ENCODE data around the gene DUS2.
"Not testable (repeated sequence)": the region's sequence is repeated elsewhere in the genome, so short reads cannot be mapped to it uniquely, and the experiment has no call there.

Gene DUS2

DNA sequence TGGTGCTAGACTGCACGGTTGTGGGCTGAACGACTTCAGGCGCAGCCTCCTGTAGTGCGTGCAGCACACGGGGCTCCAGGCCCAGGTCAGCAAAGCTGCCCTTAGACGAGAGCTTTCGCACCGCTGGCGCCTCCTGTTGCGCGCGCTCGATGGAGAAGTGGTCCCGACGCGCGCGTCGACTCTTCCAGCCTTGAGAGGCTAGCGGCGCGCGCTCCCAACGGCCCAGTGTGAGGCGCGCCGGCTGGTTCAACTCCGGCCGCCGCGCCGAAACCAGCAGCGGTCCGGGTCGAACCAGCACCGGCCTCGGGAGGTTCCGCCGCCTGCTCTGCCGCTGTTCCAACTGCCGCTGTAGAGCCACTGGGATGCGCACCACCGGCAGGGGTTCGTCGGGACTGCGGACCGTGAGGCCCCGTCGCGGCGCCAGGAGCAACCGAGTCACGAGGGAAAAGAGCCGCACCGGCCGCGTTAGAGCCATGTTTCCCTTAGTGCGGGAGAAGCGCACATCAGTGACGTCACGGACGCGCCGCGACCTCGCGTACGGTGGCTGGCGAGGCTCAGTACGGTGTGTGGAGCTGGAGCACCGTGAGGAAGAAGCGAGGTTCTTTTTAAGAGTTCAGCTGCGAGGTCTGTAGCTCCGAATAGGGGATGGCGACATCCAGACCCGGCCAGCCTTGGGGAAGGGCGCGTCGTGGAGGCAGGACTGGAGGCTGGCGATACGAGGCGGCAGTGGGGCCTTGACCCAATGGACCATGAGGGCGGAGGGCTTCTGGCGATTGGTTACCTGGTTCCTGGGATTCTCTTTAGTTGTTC, at the start of gene DUS2, which contains the start of gene DDX28:
TSS of gene DUS2 (plus strand) at position 557 of the 810 bp plus-strand sequence. CDS start 14,740 bp downstream, outside the sequence.
TSS of gene DDX28 (minus strand) at position 505 of the 810 bp plus-strand sequence. CDS start at position 475, 30 bp downstream.
- DNase-seq: peak; percentile 68

DNA sequence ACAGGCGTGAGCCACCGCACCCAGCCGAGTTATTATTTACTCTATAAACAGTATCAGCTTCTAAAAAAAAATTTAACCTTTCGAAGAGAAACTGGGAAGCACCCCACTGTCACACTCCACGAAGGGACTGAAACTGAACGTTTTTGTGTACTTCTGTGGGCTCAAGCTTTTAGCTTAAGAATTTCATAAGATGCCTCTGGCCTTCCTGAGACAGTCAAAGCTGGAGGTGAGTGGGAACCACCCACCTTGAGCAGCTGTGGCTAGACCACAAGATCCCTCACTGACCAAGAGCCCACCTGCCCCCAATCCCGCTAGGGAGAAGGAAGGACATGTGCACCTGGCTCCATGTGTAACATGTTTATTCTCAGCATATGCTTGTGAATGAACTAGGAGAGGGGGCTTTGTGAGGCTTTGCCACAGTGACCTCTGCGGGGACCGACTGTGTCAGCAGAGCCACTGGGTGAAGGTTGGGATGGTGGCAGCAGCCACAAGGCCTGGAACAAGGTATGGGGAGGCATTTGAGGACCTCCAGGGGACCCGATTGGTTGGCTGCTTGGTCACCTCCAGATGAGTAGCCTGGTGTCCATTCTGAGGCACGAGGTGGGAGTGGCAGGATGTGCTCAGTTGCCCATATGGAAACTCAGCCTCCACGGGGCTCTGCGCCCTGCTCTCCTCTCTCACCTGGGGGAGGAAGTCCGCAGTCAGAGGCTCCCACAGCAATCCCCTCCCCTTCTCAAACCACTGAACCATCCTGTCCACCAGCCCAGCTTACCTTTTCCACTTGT, 47.6 kb upstream of the DUS2 start:
- DNase-seq: no peak

DNA sequence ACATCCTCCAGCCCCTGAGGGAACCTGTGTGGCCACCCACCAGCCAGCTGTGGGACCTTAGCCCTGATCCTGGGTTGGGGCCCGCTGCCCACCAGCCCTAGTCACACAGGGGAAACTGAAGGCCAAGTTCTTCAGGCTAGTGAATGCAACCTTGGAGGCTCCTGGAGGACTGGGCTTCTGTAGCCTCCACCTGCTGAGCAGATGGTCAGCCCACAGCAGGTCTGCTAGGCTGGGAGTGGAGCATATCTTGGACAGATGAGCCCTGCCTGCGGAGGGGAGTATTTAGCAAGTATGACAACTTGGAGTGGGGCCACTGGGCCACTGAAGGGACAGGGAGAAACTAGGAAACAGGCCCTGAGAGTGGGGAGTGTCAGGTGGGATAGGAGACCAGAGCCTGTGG, 46.9 kb upstream of the DUS2 start:
- no peak for DNase-seq

DNA sequence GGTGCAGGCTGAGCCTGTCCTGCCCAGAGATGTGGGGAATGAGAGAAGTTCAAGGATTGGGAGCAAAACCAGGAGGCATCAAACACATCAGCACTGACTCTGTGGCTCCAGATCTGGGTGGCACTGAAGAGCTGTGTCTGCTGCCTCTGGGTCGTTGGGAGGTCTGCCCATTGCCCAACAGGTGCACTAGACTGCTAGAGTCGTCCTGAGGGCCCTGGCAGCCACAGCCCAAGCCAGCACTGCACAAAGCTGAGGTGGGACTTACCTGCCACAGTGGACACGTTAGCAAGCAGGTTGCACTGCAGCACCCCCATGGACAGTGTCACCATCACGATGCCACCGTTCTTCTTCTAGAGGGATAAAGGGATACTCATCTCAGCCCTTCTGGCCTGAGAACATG, 46.1 kb upstream of the DUS2 start:
- DNase-seq: no peak

DNA sequence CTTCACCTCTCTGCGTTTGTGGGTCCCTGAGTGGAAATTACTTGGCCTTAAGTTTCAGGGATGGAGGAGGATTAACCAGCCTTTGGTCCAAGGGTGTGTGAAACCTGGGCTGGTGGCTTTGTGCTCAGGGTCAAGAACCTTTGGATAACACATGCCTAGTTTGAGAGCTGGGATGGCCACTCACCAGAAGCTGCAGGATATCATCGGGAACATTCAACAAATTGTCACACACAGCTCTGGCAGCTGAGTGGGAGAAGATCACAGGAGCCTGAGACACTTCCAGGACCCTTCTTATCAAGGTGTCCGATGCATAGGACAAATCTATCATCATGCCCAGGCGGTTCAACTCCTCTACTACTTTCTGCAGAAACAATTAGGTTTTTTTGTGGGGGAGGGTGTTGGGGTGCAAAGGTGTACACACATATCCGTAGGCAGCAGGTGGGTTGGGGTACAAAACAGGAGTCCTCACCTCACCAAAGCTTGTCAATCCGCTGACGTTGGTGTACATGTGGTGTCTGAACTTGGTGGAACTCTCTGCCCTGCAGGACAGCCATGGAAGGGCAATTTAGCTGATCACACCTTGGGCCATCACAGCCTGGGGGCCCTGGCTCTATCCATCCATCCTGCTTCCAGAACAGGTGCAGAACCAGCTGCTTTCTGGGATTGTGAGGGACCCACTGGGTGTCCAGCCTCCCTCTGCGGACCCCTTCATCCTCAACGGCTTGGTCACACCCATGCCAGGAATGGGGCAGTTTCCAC, 45.4 kb upstream of the DUS2 start:
- DNase-seq: no peak

DNA sequence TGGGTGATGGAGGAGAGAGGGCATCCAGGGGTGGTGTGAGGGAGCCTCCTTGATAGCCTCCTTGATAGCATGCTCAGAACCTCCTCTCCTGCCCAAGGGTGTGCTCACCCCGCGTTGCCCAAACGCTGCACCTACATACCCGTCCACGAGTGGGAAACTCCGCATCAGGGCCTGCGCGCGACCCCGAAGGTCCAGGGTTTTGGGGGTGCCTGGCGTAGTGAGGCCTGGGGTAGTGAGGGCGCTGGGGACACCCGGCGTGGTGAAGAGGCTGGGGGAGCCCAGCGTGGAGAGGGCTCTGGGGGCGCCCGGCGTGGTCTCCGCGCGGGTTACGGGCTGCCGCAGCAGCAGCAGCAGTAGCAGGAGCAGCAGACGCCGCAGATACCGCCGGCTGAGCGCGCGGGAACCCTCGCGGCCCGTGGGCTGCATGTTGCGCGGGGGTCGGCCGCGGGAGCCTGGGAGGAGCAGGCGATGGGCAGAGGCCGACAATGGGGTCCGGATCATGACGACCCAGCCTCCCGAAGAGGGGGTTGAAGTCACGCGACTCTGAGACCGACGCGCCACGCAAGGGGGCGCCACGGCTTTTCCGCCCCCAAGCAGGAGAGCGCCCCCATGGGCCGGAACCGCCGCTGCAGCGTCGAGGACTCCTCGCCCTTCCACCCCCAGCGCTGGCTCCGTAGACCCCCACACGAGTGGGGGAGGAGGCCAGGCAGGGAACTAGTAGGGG, 43.0 kb upstream of the DUS2 start, which contains the start of gene DPEP3:
TSS of gene DPEP3 (minus strand) at position 545 of the 724 bp plus-strand sequence. CDS start at position 426, 119 bp downstream.
- DNase-seq: no peak

DNA sequence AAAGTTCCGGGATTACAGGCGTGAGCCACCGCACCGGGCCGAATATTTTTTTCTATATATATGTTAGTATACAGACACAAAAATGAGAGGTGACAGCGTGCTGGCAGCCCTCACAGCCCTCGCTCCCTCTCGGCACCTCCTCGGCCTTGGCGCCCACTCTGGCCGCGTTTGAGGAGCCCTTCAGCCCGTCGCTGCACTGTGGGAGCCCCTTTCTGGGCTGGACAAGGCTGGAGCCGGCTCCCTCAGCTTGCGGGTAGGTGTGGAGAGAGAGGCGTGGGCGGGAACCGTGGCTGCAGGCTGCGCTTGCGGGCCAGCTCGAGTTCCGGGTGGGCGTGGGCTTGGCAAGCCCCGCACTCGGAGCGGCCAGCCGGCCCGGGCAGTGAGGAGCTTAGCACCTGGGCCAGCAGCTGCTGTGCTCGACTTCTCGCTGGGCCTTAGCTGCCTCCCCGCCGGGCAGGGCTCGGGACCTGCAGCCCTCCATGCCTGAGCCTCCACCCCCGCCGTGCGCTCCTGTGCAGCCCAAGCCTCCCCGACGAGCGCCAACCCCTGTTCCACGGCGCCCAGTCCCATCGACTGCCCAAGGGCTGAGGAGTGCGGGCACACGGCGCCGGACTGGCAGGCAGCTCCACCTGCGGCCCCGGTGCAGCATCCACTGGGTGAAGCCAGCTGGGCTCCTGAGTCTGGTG, 40.9 kb upstream of the DUS2 start:
- DNase-seq: no peak

DNA sequence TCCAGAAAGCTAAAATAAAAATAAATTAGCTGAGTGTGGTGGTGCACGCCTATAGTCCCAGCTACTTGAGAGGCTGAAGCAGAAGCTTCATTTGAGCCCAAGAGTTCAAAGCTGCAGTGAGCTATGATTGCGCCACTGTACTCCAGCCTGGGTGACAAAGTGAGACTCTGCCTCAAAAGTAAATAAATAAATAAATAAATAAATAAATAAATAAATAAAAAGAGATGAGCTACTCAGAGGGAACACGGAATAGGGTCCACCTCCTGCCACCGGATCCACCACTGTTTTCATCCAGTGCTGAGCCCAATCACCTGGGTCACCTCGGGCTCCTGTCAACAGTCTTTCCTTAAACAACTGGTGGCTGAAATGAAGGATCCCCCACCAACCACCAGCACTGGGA, 36.1 kb upstream of the DUS2 start:
- no peak for DNase-seq

DNA sequence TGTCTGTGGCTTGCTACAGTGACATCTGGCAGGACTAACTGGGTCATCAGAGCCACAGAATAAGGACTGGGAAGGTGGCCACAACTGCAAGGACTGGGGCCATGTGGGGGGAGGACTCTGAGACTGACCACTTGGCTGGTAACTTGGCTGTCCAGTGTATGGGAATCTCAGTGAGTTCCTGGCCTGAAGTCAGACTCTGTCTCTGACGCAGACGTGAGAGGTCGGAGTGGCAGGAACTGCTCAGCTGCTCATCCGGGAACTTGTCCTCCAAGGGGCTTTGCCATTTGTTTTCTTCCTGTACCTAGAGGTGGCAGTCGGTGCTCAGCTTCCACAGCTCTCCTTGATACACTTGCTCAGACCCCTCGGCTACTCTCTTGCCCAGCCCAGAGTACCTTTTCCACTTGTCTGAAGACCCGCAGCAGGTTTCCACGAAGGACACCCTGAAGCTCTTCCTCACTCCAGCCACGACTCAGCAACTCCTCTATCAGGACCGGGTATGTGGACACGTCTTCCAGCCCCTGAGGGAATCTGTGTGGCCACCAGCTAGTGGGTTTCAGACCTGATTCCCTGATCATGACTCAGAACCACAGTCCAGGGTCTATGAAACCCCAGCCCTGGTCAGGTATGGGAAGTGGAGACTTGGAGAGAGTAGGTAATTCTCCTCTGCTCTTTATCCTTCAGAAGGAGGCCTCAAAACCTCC, 35.5 kb upstream of the DUS2 start:
- DNase-seq: no peak

DNA sequence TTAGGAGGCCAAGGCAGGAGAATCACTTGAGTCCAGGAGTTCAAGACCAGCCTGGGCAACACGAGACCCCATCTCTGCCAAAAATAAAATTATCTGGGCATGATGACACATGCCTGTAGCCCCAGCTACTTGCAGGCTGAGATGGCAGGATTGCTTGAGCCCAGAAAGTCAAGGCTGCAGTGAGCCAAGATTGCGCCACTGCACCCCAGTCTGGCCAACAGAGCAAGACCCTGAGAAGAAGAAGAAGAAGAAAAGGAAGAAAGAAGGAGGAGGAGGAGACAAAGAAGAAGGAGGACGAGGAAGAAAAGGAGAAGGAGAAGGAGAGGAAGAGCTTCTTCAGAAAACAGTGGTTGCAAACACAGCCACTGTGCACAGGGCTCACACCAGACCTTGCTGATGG, 34.4 kb upstream of the DUS2 start:
- DNase-seq: no peak

DNA sequence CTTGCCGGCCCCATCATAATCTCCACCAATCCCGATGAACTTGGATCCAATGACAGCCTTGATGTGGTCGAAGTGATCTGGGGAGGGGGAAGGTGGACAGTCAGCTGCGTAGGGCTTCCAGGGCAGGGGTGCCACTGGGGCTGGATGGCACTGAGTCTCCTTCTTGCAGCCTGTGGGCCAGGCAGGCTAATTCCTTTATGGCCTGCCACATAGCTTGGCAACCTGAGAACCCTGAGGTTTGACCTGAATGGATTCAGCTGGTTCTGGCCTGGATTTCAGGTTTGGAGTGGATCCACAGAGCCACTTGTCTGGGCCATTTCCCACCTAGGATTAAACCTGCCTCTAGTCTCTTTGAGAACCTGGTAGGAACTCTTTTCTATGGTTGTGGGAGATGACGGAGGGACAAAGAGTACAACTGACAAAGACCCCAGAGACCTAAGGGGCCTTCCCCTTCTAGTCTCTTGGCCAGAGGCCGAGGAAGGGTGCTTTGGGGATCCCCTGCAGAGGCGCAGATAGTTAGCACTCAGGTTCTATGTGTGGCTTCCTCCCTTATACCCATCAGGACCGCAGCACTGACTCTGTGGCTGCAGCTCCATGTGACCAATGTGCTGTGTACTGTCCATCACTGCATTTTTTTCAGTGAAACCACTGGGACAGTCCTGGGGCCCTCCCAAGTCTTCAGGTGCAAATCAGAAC, 33.6 kb upstream of the DUS2 start:
- DNase-seq: no peak

DNA sequence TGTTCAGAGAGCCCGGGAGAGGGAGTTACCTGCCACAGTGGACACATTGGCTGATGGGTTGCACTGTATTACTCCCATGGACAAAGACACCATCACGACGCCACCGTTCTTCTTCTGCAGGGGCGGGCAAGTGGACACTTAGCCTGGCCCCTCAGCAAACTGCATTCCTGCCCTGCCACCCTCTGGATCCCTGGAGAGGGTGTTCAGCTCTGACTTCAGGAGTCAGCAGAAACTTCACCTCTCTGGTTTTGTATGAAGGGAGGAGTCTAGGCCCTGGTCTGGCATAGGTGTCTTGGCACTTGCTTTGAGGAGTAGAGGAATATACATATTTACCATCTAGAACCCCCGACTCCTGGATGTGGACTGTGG, 33.1 kb upstream of the DUS2 start:
- no peak for DNase-seq

DNA sequence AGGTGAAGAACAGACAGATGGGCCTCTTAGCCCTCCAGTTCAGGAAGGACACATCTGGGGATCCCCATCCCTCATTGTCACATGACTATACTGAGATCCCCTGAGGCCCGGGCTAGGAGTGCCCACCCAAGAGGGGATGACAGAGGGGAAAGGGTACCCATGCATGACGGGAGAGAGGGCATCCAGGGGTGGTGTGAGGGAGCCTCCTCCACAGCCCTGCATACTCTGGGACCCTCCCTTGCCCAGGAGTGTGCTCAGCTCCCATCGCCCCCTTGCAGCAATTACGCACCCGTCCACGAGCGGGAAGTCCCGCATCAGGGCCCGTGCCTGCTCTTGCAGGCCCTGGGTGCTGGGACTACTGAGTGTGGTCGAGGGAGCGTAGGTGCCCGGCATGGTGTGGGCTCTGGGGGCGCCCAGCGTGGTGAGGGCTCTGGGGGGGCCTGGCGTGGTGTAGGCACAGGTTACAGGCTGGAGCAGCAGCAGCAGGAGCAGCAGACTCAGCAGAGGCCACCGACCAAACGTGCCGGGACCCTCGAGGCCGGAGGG, 30.4 kb upstream of the DUS2 start:
- no peak for DNase-seq

DNA sequence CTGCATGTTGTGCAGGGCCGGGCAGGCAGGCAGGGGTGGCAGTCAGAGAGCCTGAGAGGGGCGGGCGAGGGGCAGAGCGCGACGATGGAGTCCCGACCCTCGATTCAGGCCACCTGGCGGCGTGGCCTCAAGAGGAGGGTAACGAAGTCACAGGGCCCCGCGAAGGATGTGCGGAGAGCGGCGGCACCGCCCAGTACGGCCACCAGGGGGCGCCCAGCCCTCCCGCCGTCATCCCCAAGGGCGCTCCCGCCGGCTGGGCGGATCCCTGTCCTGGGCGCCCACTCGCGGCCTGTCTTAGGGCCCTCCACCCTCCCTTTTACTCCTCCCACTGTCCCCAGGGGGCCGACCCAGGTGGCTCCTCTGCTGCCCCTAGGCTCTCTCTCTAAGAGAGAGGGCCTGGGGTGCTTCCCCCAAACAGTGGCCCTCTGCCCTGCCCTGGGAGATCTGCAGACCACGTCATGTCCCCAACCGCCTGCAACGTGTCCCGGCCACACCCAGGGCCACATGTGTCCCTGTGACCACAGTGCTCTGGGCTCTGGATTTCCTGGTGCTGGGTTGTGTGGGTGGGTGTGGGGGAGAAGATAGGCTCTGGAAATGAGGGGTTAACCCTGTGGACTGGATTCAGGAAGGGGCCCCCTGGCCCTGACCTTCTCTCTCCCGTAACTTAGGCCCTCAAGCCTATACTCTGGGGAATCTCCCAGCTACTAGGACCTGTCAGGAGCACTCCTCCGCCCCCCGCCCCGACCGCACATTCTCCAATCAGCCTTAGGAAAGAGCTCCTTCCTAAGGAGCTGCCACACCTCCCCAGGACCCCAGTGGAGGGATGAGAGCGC, 29.7 kb upstream of the DUS2 start:
- DNase-seq: peak; percentile 57

DNA sequence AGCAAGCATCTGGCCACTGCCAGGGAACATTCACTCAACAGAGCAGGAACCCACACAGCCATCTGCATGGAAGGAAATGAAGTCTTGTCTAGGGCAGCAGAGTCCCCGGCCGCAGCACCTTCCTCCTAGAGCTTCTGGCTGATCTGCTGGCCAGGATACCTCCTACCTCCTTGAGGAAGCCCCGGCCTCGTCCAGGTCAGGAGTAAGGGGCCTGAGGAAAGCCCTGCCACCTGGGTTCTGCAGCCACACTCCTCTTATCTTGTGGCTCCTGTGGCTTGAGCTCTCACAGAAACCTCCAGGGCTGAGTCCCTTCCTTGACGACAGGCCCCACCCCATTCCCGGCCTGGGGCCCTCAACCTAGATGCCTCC, 29.1 kb upstream of the DUS2 start:
- DNase-seq: not testable (repeated sequence)

DNA sequence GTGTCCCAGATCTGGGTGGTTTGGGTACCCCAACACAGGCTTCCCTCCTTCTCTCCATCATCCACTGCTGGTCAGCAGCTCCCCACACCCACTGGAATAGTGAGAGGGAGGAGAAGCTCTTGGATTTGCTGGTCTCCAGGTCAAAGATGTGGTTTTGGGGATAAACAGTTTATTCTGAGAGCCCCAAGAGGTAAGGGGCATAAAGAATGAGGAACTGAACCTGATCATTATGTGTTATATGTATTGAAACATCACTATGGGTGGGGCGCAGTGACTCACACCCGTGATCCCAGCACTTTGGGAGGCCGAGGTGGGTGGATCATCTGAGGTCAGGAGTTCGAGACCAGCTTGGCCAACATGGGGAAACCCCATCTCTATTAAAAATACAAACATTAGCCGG, 27.7 kb upstream of the DUS2 start:
- DNase-seq: no peak

DNA sequence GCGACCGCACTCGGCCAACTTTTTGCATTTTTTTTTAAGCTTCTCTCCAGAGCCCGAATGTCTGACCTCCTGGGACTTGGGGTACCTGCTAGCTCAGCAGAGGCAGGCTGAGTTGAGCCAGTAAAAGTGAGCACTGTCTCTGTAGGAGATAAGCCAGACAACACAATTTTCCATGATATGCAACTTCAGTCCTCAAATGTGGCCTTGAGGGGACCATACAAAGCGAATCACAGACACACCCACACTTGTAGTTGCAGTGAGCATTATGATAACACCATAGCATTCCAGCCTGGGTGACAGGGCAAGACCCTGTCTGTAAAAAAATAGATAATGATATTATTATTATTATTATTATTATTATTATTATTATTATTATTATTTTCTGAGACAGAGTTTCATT, 26.4 kb upstream of the DUS2 start:
- no peak for DNase-seq

DNA sequence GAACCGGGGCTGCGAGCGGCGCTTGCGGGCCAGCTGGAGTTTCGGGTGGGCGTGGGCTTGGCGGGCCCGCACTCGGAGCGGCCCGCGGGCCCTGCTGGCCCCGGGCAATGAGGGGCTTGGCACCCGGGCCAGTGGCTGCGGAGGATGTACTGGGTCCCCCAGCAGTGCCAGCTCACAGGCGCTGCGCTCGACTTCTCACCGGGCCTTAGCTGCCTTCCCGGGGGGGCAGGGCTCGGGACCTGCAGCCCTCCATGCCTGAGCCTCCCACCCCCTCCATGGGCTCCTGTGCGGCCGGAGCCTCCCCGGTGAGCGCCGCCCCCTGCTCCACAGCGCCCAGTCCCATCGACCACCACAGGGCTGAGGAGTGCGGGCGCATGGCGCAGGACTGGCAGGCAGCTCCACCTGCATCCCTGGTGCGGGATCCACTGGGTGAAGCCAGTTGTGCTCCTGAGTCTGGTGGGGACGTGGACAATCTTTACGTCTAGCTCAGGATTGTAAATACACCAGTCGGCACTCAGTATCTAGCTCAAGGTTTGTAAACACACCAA, 24.8 kb upstream of the DUS2 start:
- DNase-seq: not testable (repeated sequence)

All from NK-92 treated with Interleukin-12 subunit alpha and Interleukin-12 subunit beta, amount 100 ng/mL, for 24 hours (cell line).